Esophagus (tissue), 2 donors: ENCODE measurements around the gene RDH13. TPM values are rescaled to one million over a fixed set of nuclear protein-coding genes. Genes with fewer than 3 reads are reported as not detected.

Experiments used
- polyA plus RNA-seq, 2 donors: library from polyadenylated mRNA; stranded (reverse); fragments of 200-250 nt; gene quantifications; one replicate each; pipeline ENCODE4 v1.2.3, GENCODE V29; 2013
- donor health status: healthy with polysubstance abuse.
- donor health status: Bipolar disorder and iron deficiency.

RDH13 gene
- polyA plus RNA-seq, 2 donors: 32.5 to 60.6 TPM

Other genes starting within 250 kb of the RDH13 start
- not detected for gene KIR3DL1, start 246.7 kb downstream of the RDH13 start, polyA plus RNA-seq
- not detected for gene KIR2DS4, start 230.5 kb downstream of the RDH13 start, polyA plus RNA-seq
- gene KIR3DL2, start 212.7 kb downstream of the RDH13 start, polyA plus RNA-seq: under 1 TPM in 1 of 2 donors, not detected in 1; 0.04 TPM
- under 1 TPM in 1 of 2 donors, not detected in 1; 0.10 TPM for gene FCAR, start 188.9 kb downstream of the RDH13 start, polyA plus RNA-seq
- not detected for gene NCR1, start 157.0 kb downstream of the RDH13 start, polyA plus RNA-seq
- not detected for gene NLRP7, start 115.6 kb downstream of the RDH13 start, polyA plus RNA-seq
- gene NLRP2, start 96.8 kb downstream of the RDH13 start, polyA plus RNA-seq: 10 to 100 TPM in 1 of 2 donors, 1 to 10 TPM in 1; 3.8 to 20.5 TPM
- gene GP6, start 24.9 kb downstream of the RDH13 start, polyA plus RNA-seq: 1 to 10 TPM in 1 of 2 donors, under 1 TPM in 1; 0.45 to 1.6 TPM
- 1,000 to 10,000 TPM in 1 of 2 donors, 100 to 1,000 TPM in 1; 578 to 1,427 TPM for gene EPS8L1, start 12.7 kb upstream of the RDH13 start, polyA plus RNA-seq
- gene PPP1R12C, start 54.5 kb upstream of the RDH13 start, polyA plus RNA-seq: 100 to 1,000 TPM in 1 of 2 donors, 10 to 100 TPM in 1; 77.7 to 100 TPM
- gene TNNT1, start 86.1 kb upstream of the RDH13 start, polyA plus RNA-seq: 10 to 100 TPM in 1 of 2 donors, 1 to 10 TPM in 1; 6.1 to 10.9 TPM
- 1 to 10 TPM; 1.0 to 2.6 TPM for gene TNNI3, start 94.6 kb upstream of the RDH13 start, polyA plus RNA-seq
- 1 to 10 TPM in 1 of 2 donors, under 1 TPM in 1; 0.44 to 1.1 TPM for gene DNAAF3, start 103.5 kb upstream of the RDH13 start, polyA plus RNA-seq
- gene SYT5, start 117.1 kb upstream of the RDH13 start, polyA plus RNA-seq: under 1 TPM in 1 of 2 donors, not detected in 1; 0.05 TPM
- under 1 TPM; 0.10 to 0.19 TPM for gene PTPRH, start 146.4 kb upstream of the RDH13 start, polyA plus RNA-seq
- gene TMEM86B, start 165.6 kb upstream of the RDH13 start, polyA plus RNA-seq: 1 to 10 TPM; 2.3 to 6.0 TPM
- gene PPP6R1, start 195.9 kb upstream of the RDH13 start, polyA plus RNA-seq: 10 to 100 TPM; 29.8 to 30.6 TPM
- gene HSPBP1, start 217.0 kb upstream of the RDH13 start, polyA plus RNA-seq: 10 to 100 TPM; 30.9 to 44.9 TPM
- 1 to 10 TPM in 1 of 2 donors, under 1 TPM in 1; 0.96 to 1.0 TPM for gene BRSK1, start 220.8 kb upstream of the RDH13 start, polyA plus RNA-seq